GM18526 (cell line): Measurements from ENCODE around the gene SLC35A2.
A peak's percentile ranks its signal among the peaks of the same experiment; 100 is the strongest.

Experiments used
- POLR2A ChIP-seq: IDR thresholded peaks from 3 replicates; pipeline ENCODE4 v1.6.1; 2011; ENCODE audit not compliant: insufficient read length; ENCODE audit errors: extremely low read depth

Gene SLC35A2

DNA sequence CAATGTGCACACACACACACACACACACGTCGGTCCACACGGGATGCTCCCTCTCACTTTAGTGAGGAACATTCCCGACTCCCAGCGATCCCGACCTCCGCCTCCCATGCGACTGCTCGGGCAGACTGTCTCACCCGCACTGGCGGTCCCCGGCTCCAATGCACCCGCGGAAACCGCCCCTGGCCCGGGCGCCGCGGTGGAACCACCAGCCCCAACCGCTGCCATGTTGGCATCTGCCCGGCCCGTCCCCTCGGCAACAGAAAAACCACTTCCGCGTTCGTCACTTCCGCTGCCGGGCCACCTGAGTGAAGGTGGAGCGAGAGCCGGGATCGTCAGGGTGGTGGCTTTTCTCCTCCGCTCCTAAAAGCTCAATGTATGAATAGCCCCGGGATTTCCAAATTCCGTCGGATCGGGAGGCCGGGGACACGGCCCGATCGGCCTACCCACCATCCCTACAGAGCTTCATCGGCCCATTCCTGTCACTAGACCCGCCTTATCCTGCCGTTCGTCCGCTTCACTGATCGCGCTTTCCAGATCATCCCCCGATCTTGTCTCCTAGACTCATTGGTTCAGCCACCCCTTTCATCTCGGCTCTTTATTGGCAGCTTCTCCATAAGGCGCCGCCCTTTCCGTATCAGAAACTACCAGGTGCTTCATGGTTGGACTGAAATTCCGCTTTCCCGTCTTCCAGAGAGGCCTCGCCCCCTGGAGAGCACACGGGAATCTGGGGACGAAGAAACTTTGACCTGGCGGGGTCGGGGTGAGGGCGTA lies at the start of gene SLC35A2:
SLC35A2 (minus strand) TSS at position 235 of the 771 bp plus-strand sequence; CDS start at position 225, 10 bp downstream.
- peak; percentile 76 for TF ChIP-seq POLR2A

DNA sequence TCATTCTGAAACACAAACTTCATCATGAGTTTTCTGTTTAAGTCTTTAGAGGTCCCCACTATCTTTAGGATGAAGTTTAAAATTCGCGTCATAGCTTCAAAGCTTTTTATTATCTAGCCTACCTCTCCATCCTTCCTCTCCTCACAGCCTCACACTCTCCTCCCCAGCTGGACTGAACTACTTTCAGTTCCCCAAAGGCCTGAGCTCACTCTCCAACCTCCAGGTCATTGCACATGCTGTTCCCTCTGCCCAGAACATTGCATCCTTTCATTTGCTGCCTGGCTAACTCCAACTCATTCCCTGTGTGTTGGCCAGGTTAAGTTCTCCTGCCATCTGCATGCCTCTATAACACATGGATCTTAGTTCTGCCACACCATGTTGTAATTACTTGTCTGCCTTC lies 48.8 kb upstream of the SLC35A2 start:
- no peak for TF ChIP-seq POLR2A

DNA sequence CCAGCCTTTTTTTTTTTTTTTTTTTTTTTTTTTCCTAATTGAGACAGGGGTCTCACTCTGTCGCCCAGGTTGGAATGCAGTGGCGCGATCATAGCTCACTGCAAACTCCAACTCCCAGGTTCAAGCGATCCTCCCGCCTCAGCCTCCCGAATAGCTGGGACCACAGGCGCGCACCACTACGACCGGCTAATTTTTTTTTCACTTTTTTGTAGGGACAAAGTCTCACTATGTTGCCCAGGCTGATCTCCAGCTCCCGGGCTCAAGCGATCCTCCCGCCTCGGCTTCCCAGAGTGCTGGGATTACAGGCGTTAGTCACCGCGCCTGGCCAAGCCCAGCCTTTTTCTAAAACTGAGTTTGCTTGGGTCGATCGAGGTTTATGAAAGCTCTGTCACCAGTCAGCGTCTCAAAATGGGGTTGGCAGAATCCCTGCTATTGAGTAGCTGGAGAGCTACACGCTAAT lies 47.2 kb upstream of the SLC35A2 start:
- no peak for TF ChIP-seq POLR2A

DNA sequence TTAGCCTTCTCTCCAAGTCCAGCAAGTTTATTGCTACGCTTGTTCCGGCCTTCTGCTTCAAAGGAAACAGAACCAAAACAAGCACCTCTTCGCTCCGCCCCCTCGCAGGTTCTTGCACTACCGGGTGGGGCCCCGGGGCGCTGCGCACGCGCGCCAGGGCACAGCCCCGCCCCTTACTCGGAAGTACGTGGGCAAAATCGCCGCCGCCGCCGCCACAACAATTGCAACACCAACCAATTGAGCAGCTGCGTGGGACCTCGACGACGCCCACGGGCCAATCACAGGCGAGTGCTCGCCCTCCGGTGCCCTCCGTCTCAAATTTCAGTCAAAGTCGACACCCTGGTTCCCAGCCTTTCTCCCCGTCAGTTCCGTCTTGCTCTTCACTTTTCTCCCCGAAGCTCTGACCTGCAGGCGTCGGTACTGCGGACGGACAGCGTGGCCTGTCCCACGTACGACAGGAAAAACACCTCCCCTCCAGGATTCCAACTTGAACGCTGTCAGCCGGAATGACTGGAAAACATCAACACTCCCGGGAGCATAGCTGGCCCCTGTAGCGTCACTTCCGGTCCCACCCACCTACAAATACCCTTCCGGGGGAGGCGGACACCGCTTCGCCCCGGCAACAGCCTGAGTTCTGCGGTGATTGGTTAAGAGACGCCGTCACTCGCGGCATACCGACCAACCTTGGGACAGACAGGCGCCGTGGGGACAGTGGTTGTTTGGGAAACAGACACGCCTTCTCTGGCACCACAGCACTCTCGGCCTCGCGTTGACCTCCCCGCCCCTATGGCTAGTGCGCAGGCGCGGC lies 46.6 kb upstream of the SLC35A2 start:
- peak; percentile 42 for TF ChIP-seq POLR2A

DNA sequence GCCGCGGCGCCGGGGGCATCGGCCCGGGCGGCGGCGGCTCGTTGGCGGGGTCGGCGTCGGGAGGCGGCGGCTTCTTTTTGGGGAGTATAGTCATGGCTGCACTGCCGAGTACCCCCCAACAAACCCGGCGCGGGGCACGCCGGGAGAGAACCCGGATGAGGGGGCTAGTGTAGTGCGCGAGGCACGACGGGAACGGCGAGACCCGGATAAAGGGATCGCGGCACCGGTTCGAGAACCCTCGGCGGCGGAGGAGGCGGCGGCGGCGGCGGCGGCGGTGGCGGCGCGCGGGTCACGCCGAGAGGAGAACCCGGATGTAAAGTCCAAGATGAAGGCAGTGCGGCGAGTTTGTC lies 46.0 kb upstream of the SLC35A2 start, which contains the start of gene OTUD5:
OTUD5 (minus strand) TSS at position 131 of the 350 bp plus-strand sequence; CDS start at position 94, 37 bp downstream.
- no peak for TF ChIP-seq POLR2A

DNA sequence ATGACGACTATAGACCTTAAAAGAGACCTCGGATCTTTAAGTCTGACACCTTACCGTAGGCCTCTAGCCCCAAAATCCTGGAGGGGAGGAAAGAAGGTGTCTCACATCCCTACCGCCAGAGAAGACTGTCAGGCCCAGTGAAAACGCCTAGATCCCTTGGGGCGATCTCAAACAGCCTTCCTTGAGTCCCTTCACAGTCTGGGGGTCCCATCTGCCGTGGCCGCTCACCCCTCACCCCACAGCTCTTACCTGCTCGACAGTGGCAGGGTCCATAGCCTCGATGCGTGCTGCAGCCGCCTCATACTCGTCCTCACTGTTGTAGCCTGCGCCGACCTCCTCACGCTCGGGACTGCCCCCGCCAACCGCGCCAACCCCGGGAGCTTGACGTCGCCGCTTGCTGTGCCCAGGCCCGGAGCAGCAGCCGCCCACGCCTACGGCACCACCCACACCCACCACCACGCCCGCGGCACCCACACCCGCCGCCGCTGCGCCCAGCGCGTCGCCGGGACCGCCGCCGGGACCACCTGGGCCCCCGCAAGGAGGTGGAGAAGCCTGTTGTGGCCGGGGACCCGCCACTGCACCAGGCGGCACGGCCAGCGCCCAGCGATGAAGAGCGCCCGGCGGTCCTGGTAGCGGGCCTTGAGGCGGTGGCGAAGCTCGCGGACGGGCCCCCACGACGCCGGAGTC lies 45.4 kb upstream of the SLC35A2 start:
- TF ChIP-seq POLR2A = no peak

DNA sequence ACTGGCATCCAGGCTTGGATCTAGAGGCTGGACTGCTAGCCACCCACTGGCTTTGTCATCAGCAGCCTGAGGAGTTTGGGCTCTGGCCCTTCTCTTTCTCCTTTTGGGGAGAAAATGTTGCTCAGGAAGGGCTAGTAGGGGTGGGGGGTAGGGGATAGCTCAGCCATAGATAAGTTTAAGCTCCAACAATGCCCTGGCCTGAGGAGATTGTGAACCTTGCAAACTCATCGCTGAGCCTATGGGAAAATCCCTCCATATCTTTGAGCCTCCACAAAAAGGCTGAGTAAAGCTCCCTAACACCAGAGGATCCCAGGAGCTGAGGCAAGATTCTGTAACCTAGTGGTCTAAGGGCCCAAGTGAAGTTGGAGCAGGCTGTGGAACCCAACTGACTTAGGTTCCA lies 37.1 kb upstream of the SLC35A2 start:
- TF ChIP-seq POLR2A = no peak

DNA sequence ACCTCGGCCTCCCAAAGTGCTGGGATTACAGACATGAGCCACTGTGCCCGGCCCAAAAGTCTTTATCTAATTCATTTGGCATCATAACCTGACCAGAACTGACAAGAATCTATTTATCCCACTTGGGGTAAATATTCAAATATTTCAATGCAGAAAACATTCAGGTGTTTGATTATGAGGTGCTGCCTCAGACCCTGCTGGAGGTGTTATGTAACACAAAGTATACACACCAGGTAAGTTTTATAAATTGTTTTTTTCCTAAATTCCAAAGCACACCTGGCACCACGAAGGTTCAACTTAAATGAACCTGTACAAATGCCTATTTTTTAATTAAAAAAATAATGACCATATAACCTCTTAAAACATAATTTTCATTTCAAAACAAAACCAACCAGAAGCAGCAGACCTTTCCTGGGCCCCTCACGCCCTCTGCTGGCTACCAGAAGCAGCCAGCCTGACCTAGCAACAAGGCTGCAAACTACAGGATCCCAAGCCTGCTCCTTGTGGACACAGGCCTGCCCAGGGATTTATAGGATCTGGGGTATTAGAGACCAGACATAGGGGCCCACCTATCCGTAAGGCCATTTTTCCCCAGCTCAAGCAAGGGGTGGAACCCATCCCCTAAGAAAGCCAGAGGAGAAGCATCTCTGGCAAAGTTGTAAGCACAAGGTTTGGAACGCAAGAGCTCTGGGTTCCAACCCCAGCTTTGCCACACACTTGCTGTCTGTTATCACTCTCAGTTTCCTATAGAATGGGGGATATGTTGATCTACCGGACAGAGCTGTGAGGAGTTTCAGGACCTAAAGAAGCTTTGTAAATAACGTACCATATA lies 34.3 kb upstream of the SLC35A2 start:
- TF ChIP-seq POLR2A = no peak

DNA sequence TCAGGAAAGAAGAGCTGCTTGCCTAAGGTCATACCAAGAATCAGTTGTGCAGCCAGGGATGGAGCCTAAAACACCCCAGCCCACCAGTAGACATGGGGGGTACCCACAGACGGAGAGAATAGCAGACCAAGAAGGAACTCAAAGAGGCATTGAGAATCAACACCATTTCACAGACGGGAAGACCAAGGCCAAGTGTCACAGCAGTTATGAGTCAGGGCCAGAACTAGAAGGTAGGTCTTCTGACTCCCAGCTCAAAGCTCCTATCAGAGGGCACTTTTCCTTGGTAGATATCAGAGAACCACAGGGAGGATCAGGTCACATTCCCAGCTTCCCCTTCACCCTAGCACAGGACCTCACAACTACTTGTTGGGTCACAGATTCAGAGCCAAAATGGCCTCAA lies 31.4 kb upstream of the SLC35A2 start:
- no peak for TF ChIP-seq POLR2A

DNA sequence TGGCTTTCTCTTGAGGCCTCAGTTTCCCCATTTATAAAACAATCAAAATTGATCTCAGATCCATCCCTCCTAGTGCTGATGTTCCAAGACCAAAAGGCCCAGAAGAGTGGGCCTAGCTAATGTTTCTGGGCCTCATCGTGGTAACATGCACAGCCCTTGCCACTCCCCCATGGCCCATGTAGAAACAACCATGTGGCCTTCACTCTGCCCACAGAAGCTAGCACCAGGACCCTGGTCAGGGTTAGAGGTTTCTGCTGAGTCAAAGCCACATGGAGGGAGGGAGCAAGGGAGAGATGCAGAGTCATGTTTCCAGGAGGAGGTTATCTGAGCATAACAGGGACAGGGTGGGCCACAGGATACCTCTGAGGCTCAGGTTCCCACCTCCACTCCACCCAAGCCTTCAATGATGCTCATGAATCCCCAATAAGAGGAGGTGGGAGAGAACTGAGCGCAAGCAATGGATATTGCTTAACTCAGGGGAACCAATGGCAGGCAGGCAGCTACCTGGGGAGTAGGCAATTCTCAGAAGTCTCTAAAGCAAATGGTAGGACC lies 29.0 kb upstream of the SLC35A2 start:
- no peak for TF ChIP-seq POLR2A

DNA sequence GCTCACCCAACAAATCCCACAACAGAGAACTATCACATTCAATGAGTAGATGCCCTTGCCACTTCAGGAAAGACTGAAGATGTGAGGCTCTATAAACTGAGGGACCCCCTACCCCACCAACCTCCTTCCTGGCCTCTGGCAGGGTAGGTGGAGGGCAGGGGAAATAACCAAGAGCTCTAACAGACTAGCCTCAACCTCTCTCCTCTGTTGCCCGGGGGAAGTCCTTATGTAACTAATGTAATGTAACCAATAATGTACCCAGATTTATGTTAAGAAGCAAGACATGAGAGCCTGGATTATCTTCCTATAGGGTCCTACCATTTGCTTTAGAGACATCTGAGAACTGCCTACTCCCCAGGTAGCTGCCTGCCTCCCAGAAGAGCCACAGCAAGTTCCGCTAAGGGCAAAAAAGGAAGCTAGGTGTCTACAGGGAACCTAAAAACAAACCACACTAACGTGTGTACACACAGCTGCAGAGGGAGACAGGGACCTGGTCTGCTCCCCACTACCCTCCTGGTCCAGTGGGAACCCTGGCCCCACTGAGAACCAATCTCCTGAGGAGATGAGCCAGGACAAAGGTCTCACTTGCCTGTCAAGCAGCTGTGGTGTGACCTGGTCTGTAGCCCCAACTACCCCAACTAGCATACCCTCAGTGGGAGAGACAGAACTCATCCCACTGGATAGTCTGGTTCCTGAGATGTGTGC lies 28.2 kb upstream of the SLC35A2 start:
- TF ChIP-seq POLR2A = no peak

DNA sequence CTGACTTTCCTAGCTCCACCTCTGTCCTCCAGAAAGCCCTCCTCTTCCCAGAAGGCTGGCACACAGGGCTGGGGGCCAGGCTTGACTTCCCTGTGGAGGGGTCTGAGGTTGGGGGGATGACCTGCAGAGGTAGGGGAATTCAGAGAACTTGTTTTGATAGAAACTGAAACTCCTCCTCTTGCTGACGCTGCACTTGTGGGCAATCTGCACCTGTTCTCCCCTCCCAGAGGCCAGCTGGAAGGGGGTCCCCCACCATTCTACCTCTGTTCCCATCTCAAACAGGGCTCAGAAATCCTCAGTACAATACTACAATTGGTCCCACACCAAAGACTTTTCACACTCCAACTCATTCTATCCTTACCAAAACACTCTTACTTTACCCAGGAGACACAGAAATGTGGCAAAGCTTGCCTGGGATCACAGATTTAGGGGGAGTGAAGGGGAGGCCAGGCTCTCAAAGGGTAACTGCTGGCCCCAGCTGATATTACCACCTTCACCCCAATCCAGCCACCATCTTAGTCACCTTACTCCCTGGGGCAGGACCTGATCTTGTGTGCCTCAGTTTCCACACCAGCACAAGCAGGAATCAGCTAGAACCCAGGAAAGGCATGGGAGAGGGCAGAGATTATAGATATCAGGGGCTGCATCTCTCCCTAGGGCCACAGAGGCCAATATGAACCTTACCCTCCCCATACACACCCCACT lies 27.4 kb upstream of the SLC35A2 start:
- no peak for TF ChIP-seq POLR2A

DNA sequence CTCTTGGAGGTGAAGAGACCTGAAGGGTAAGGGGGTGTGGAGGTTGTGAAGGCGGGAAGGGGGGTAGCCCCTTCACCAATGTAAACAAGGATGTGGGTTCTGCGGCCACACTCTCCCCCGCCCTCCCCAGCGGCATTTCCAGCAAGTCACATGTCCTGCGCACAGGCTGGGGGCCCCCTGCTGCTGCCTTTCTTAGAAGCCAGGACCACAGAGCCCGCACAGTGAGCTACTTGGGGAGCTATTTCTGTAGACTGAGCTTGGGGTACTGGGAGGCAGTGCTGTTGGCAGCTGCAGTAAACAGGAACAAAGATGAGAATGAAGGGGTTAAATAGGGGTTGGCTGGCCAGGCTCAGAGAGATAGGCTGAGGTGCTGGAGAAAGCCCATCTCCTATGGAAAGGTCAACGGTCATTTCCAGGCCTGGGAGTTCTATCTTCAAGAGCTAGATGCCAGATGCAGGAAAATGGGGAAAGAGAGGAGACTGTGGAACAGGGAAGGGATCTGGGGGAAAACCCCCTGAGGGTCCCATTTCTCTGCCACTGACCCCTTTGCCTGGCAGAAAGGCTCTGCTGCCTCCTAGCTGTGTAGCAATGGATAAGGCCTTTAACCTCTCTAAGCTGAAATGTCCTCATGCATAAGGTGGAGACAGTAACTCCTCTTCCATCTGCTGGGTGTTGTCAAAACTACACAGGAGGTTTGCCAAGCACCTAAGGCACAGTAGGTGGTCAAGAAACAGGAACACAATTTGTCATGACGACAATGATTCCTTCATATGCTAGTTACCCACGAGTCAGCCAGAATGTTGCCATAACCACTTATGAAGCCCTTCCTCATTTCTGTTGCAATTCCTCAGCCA lies 25.8 kb upstream of the SLC35A2 start:
- peak; percentile 13 for TF ChIP-seq POLR2A
